Rectal smooth muscle tissue (tissue), 1 donor: Measurements from ENCODE around the gene PIK3R2.
A peak's percentile ranks its signal among the peaks of the same experiment; 100 is the strongest.
"Not testable (repeated sequence)": the region's sequence is repeated elsewhere in the genome, so short reads cannot be mapped to it uniquely, and the experiment has no call there.

ENCODE experiments used
- H3K27ac ChIP-seq: one replicate; pipeline ENCODE4 v1.7.0; 2013; ENCODE audit warnings: low read depth, low read length, inconsistent platforms
- H3K27me3 ChIP-seq: one replicate; pipeline ENCODE4 v1.7.0; 2013; ENCODE audit warnings: low read length; ENCODE audit not compliant: control insufficient read depth, insufficient read depth
- H3K36me3 ChIP-seq: one replicate; pipeline ENCODE4 v1.7.0; 2013; ENCODE audit warnings: low read length; ENCODE audit not compliant: control insufficient read depth, insufficient read depth
- H3K4me1 ChIP-seq: one replicate; pipeline ENCODE4 v1.7.0; 2013; ENCODE audit warnings: low read length; ENCODE audit not compliant: control insufficient read depth, insufficient read depth
- H3K4me3 ChIP-seq: one replicate; pipeline ENCODE4 v1.7.0; 2013; ENCODE audit warnings: low read length
- H3K9ac ChIP-seq: one replicate; pipeline ENCODE4 v1.7.0; 2013; ENCODE audit warnings: low read length

The PIK3R2 gene

GRCh38 chr19:18206018-18206417 is 53.1 kb downstream of the PIK3R2 start:
- no peak overlapping the region for H3K9ac ChIP-seq
- H3K4me3 ChIP-seq = peak overlapping the region; percentile 75
- H3K27ac ChIP-seq = no peak overlapping the region
- no peaks in the 10 kb centered on the region for H3K27me3 ChIP-seq
- no peaks in the 10 kb centered on the region for H3K36me3 ChIP-seq
- H3K4me1 ChIP-seq = peaks cover 14% of the 10 kb centered on the region

DNA sequence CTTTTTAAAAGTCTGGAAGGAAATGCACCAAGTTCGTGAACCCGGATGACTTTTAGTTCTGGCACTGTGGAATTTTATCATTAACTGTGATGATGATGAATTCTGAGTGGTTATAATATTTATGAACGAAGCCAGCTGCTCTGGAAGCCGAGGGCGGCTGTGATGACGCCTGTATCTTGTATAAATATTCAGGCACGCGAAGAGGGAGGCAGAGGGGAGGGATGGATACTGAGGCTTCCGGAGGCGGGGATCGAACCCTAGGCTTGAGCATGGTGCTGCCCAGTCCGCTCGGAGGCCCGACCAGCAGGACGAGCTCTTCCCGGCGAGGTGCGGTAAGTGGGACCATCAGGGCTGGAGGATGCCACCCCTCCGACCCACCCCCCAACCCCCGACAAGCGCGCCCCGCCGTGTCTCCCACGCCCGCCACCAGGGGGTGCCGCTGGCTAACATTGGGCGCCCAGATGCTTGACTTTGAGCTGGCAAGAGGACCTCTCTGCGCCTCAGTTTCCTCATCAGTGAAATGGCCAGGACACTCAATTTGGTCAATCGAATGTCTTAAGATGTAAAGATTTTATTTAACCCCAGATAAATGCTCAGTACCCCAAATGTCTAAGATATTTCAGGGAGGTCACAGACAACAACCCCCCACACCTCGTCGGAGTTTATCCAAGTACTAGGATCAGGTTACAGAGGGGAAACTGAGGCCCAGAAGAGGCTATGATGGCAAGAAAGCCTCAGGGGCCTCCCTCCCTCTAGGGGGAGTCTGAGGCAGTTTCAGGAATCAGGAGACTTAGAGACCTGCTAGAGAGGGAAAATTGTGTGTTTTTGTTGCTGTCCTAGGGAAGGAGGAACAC is 55.4 kb downstream of the PIK3R2 start:
- no peak overlapping the region for H3K4me3 ChIP-seq
- H3K27ac ChIP-seq = no peak overlapping the region
- no peaks in the 10 kb centered on the region for H3K27me3 ChIP-seq

GRCh38 chr19:18209912-18210311 is 56.9 kb downstream of the PIK3R2 start:
- H3K9ac ChIP-seq, H3K27ac ChIP-seq, H3K4me1 ChIP-seq, H3K36me3 ChIP-seq, H3K4me3 ChIP-seq, H3K27me3 ChIP-seq: not testable (repeated sequence)

More for the DNA sequence above, 55.4 kb downstream of the PIK3R2 start:
- Histone ChIP-seq H3K4me1 (peaks cover 10% of the 10 kb centered on the region), H3K36me3 (no peaks in the 10 kb centered on the region), H3K9ac (no peak overlapping the region)

GRCh38 chr19:18211683-18212082 is 58.7 kb downstream of the PIK3R2 start:
- no peaks in the 10 kb centered on the region for H3K27me3 ChIP-seq
- H3K4me1 ChIP-seq = no peaks in the 10 kb centered on the region
- no peaks in the 10 kb centered on the region for H3K36me3 ChIP-seq
- H3K27ac ChIP-seq = no peak overlapping the region
- no peak overlapping the region for H3K9ac ChIP-seq
- no peak overlapping the region for H3K4me3 ChIP-seq

- H3K27ac ChIP-seq = no peak overlapping the region
- no peaks in the 10 kb centered on the region for H3K36me3 ChIP-seq
- H3K4me3 ChIP-seq = no peak overlapping the region
- H3K4me1 ChIP-seq = no peaks in the 10 kb centered on the region
- no peak overlapping the region for H3K9ac ChIP-seq
- H3K27me3 ChIP-seq = no peaks in the 10 kb centered on the region
These were observed 61.9 kb downstream of the PIK3R2 start for GRCh38 chr19:18214779-18215433.

DNA sequence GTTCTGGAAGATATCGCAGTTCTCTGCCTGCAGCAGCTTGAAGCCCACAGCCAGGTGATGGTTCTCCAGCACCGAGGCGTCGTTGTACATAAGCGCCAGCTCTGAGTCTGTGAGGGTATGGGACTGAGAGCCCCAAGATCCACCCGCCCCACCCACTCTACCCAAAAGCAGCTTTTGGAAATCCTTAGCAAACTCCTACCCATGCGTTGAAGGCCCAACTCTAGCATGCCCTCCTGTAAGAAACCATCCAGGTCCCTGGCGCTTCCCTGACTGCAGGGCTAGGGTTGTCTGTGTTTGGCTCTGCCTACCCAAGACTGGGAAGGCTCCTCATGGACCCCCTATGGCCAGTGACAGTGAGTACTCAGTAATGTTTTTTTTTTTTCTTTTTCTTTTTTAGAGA is 63.8 kb downstream of the PIK3R2 start:
- H3K4me3 ChIP-seq = no peak overlapping the region

GRCh38 chr19:18218159-18218558 is 65.2 kb downstream of the PIK3R2 start:
- no peaks in the 10 kb centered on the region for H3K4me1 ChIP-seq
- H3K9ac ChIP-seq = no peak overlapping the region
- H3K36me3 ChIP-seq = no peaks in the 10 kb centered on the region
- H3K27ac ChIP-seq = no peak overlapping the region
- H3K4me3 ChIP-seq = no peak overlapping the region
- peaks cover 4% of the 10 kb centered on the region for H3K27me3 ChIP-seq

More for the DNA sequence above, 63.8 kb downstream of the PIK3R2 start:
- H3K27me3 ChIP-seq = peaks cover 4% of the 10 kb centered on the region
- H3K27ac ChIP-seq = no peak overlapping the region
- H3K9ac ChIP-seq = no peak overlapping the region
- no peaks in the 10 kb centered on the region for H3K4me1 ChIP-seq
- no peaks in the 10 kb centered on the region for H3K36me3 ChIP-seq

DNA sequence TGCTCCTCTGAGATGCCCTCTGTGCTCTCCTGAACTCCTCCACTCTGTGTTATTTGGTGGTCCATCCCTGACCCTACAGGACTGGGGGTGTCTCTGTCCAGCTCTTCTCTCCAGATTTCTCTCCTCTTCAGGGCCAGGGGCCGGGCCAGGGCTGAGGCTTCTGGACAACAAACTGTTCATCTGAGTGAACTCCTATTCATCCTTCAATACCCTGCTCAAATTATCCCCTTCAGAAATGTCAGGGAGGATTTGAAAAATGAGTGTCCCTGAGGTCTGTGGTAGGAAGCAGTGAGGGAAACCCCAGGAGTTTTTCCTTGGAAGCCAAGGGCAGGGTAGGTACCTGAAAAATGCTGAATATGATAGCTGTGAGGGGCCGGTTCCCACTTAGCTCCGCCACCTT is 65.6 kb downstream of the PIK3R2 start:
- Histone ChIP-seq H3K27me3 (peaks cover 4% of the 10 kb centered on the region), H3K36me3 (no peaks in the 10 kb centered on the region), H3K9ac (no peak overlapping the region), H3K4me1 (no peaks in the 10 kb centered on the region), H3K4me3 (no peak overlapping the region), H3K27ac (no peak overlapping the region)
